Muscle layer of duodenum (tissue), 2 donors: ENCODE data around the gene POU5F1.
"Not testable (repeated sequence)": the region's sequence is repeated elsewhere in the genome, so short reads cannot be mapped to it uniquely, and the experiment has no call there.

Experiments used
- H3K27ac ChIP-seq: one replicate; pipeline ENCODE4 v1.7.0; 2013; ENCODE audit warnings: mild to moderate bottlenecking, low read length
- H3K27me3 ChIP-seq: one replicate; pipeline ENCODE4 v1.7.0; 2013; ENCODE audit warnings: low read depth, mild to moderate bottlenecking, control low read depth, low read length
- H3K36me3 ChIP-seq, 2 donors: one replicate each; pipeline ENCODE4 v1.7.0; 2013; ENCODE audit warnings: low read length in 2 of 2, control low read depth in 1 of 2, mild to moderate bottlenecking in 1 of 2; ENCODE audit not compliant: insufficient read depth in 2 of 2, control insufficient read depth in 1 of 2
- H3K4me1 ChIP-seq, 2 donors: one replicate each; pipeline ENCODE4 v1.7.0; 2013; ENCODE audit warnings: low read length in 2 of 2, mild to moderate bottlenecking in 2 of 2, control low read depth in 1 of 2, moderate library complexity in 1 of 2; ENCODE audit not compliant: insufficient read depth in 2 of 2, control insufficient read depth in 1 of 2
- H3K4me3 ChIP-seq, 2 donors: one replicate each; pipeline ENCODE4 v1.7.0; 2013; ENCODE audit warnings: low read length in 2 of 2, low read depth in 1 of 2, mild to moderate bottlenecking in 1 of 2
- H3K9me3 ChIP-seq, 2 donors: one replicate each; pipeline ENCODE4 v1.7.0; 2013; ENCODE audit warnings: low read length in 2 of 2, control low read depth in 1 of 2, mild to moderate bottlenecking in 1 of 2; ENCODE audit not compliant: control insufficient read depth in 1 of 2
- donor health status: healthy.

Gene POU5F1

DNA sequence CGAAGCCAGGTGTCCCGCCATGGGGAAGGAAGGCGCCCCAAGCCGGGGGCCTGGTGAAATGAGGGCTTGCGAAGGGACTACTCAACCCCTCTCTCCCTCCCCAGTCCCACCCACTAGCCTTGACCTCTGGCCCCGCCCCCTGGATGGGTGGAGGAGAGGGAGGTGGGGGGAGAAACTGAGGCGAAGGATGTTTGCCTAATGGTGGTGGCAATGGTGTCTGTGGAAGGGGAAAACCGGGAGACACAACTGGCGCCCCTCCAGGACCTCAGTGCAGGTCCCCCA is at the start of gene POU5F1:
Gene POU5F1 (minus strand): TSS at position 83 of the 282 bp plus-strand sequence. CDS start 62 bp downstream, at position 21.
- Histone ChIP-seq H3K27me3 (no peaks in the 10 kb centered on the region), H3K4me3 (no peak within 1 kb of the TSS), H3K27ac (no peak within 1 kb of the TSS), H3K9me3 (no peaks in the 10 kb centered on the region), H3K4me1 (no peaks in the 10 kb centered on the region), H3K36me3 (no peaks in the 10 kb centered on the region)

DNA sequence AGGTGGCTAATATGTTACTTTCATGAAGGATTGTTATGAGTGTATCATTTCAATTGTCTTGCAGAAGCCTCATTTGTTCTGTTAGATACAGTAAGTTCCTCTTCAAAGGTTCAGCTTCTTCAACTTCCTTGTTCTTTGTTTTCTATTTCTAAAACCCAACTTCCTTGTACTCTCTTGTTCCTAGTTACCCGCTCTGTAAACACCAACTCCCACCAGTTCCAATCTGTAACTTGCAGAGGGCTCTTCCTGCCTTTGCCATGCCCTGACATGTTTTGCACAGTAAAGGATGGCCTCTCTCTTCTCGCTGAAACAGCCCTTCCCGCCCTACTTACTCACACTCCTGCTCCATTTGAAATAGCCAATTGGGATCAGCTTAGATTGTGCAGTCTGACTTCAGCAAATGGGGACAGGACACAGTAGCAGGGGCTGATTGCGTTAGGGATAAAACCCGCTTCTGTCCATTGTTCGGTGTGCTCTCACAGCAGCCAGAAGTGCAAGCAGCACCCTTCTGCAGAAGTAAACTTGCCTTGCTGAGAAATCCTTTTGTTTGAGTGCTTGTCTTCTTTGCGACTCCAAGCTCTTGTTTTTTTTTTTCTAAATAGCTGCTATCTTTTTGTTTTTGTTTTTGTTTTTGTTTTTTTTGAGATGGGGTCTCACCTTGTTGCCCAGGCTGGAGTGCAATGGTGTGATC is 45.9 kb upstream of the POU5F1 start:
- no peaks in the 10 kb centered on the region for H3K36me3 ChIP-seq
- no peak overlapping the region for H3K4me3 ChIP-seq
- no peaks in the 10 kb centered on the region for H3K27me3 ChIP-seq
- peaks cover 0 to 4% of the 10 kb centered on the region in 2 donors for H3K9me3 ChIP-seq
- H3K27ac ChIP-seq = no peak overlapping the region
- no peaks in the 10 kb centered on the region for H3K4me1 ChIP-seq

- not testable (repeated sequence) for H3K36me3 ChIP-seq
Observed at GRCh38 chr6:31215216-31215615, 44.7 kb upstream of the POU5F1 start.

DNA sequence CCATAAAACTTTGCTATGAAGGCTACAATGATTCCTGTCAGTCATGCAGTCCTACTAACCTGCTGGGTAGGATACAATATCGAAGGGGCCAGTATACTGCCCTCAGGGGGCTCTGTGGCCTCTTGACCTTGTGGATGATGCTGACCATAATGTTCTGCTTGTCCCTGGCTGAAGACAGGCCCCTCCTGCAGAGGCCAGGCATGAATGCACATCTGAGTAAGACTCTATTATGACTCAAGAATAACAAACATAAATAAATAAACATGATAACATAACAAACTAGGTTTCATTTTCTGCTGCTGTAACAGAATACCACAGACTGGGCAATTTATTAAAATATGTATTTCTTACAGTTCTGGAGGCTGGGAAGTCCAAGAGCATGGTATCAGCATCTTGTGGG is 44.0 kb upstream of the POU5F1 start:
- no peak overlapping the region for H3K27ac ChIP-seq
- H3K4me3 ChIP-seq = no peak overlapping the region
- H3K27me3 ChIP-seq = no peaks in the 10 kb centered on the region
- no peaks in the 10 kb centered on the region for H3K36me3 ChIP-seq
- H3K4me1 ChIP-seq = no peaks in the 10 kb centered on the region
- H3K9me3 ChIP-seq = peaks cover 0 to 4% of the 10 kb centered on the region in 2 donors

More at GRCh38 chr6:31215216-31215615, 44.7 kb upstream of the POU5F1 start:
- H3K27me3 ChIP-seq, H3K27ac ChIP-seq, H3K4me3 ChIP-seq, H3K4me1 ChIP-seq, H3K9me3 ChIP-seq: not testable (repeated sequence)

GRCh38 chr6:31210741-31211532 is 40.5 kb upstream of the POU5F1 start:
- Histone ChIP-seq H3K27me3 (no peaks in the 10 kb centered on the region), H3K4me1 (peaks cover 0 to 3% of the 10 kb centered on the region in 2 donors), H3K36me3 (no peaks in the 10 kb centered on the region), H3K9me3 (no peaks in the 10 kb centered on the region), H3K27ac (no peak overlapping the region), H3K4me3 (no peak overlapping the region)

GRCh38 chr6:31210123-31210522 is 39.6 kb upstream of the POU5F1 start:
- Histone ChIP-seq H3K4me1 (peaks cover 0 to 3% of the 10 kb centered on the region in 2 donors), H3K9me3 (no peaks in the 10 kb centered on the region), H3K27me3 (no peaks in the 10 kb centered on the region), H3K36me3 (no peaks in the 10 kb centered on the region), H3K27ac (no peak overlapping the region), H3K4me3 (no peak overlapping the region)

DNA sequence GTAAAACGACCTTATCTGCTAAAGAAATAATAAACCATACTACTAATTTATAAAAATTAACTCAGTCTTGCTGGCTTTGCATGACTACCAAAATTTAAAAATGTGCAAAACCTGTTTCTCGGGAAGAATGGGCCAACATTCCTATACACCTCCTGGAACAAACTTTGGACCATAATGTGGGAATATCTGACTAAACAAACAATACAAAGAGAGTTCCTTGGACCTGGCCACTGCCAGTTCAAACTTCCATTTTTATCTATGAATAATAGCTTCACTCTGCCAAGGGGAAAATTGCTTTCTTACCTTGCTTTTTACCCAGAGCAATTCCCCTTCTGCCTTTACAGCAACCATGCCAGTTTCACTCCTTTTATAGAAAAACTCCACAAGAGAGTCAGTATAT is 38.7 kb upstream of the POU5F1 start:
- Histone ChIP-seq H3K27me3 (no peaks in the 10 kb centered on the region), H3K9me3 (no peaks in the 10 kb centered on the region), H3K4me1 (peaks cover 3 to 4% of the 10 kb centered on the region in 2 donors), H3K4me3 (no peak overlapping the region), H3K36me3 (no peaks in the 10 kb centered on the region), H3K27ac (no peak overlapping the region)

- H3K4me1 ChIP-seq = peaks cover 5 to 10% of the 10 kb centered on the region in 2 donors
- H3K27ac ChIP-seq = no peak overlapping the region
- H3K36me3 ChIP-seq = no peaks in the 10 kb centered on the region
- H3K9me3 ChIP-seq = no peaks in the 10 kb centered on the region
- H3K27me3 ChIP-seq = no peaks in the 10 kb centered on the region
- H3K4me3 ChIP-seq = no peak overlapping the region
Observed at GRCh38 chr6:31208506-31208905, 38.0 kb upstream of the POU5F1 start.

GRCh38 chr6:31205638-31206037 is 35.2 kb upstream of the POU5F1 start:
- Histone ChIP-seq H3K27ac (peak overlapping the region; percentile 31), H3K4me3 (no peak overlapping the region), H3K27me3 (no peaks in the 10 kb centered on the region), H3K9me3 (peaks cover 0 to 5% of the 10 kb centered on the region in 2 donors), H3K4me1 (peaks cover 16 to 26% of the 10 kb centered on the region in 2 donors), H3K36me3 (peaks cover 0 to 5% of the 10 kb centered on the region in 2 donors)

GRCh38 chr6:31204751-31205145 is 34.3 kb upstream of the POU5F1 start:
- Histone ChIP-seq H3K4me3 (no peak overlapping the region), H3K27me3 (no peaks in the 10 kb centered on the region), H3K27ac (peak overlapping the region; percentile 10), H3K9me3 (peaks cover 0 to 9% of the 10 kb centered on the region in 2 donors), H3K4me1 (peaks cover 16 to 26% of the 10 kb centered on the region in 2 donors), H3K36me3 (peaks cover 0 to 5% of the 10 kb centered on the region in 2 donors)

- peaks cover 0 to 9% of the 10 kb centered on the region in 2 donors for H3K9me3 ChIP-seq
- peak overlapping the region; percentile 94 for H3K27ac ChIP-seq
- no peaks in the 10 kb centered on the region for H3K27me3 ChIP-seq
- H3K36me3 ChIP-seq = peaks cover 0 to 5% of the 10 kb centered on the region in 2 donors
- H3K4me3 ChIP-seq = peak overlapping the region; percentile 50 to 95
- peaks cover 13 to 28% of the 10 kb centered on the region in 2 donors for H3K4me1 ChIP-seq
Observed at GRCh38 chr6:31203345-31203979, 33.0 kb upstream of the POU5F1 start.
